SK-N-SH treated with all-trans-retinoic acid at 6 μM for 48 hours (cell line): ENCODE results near the gene ATP6V0E1.

Experiments
- ATAC-seq: fragments of 200-7000 bp; cut with Tn5 transposase; 3 replicates; pipeline ENCODE4 v1.9.1; 2020; ENCODE audit warnings: mild to moderate bottlenecking, moderate library complexity
- BACH2 ChIP-seq: fragments of 250-450 bp; sonication (Bioruptor Pico); IDR thresholded peaks from 2 replicates; pipeline ENCODE4 v1.9.0; 2021; ENCODE audit warnings: mild to moderate bottlenecking, borderline replicate concordance
- ESRRG ChIP-seq: fragments of 250-450 bp; sonication (Bioruptor Pico); IDR thresholded peaks from 2 replicates; pipeline ENCODE4 v1.6.1; 2021; ENCODE audit warnings: mild to moderate bottlenecking
- GLIS3 ChIP-seq: fragments of 250-450 bp; sonication (Bioruptor Pico); IDR thresholded peaks from 2 replicates; pipeline ENCODE4 v1.5.0; 2020; ENCODE audit warnings: mild to moderate bottlenecking, moderate library complexity
- ISL1 ChIP-seq: fragments of 250-450 bp; sonication (Bioruptor Pico); IDR thresholded peaks from 2 replicates; pipeline ENCODE4 v2.1.2; 2022; ENCODE audit warnings: mild to moderate bottlenecking, moderate library complexity
- OSR1 ChIP-seq: fragments of 250-450 bp; sonication (Bioruptor Pico); IDR thresholded peaks from 2 replicates; pipeline ENCODE4 v1.8.0; 2022; ENCODE audit warnings: moderate library complexity, mild to moderate bottlenecking, inconsistent platforms
- PATZ1 ChIP-seq: fragments of 250-450 bp; sonication (Bioruptor Pico); IDR thresholded peaks from 2 replicates; pipeline ENCODE4 v1.8.0; 2020; ENCODE audit warnings: mild to moderate bottlenecking, moderate library complexity, borderline replicate concordance
- RARB ChIP-seq: fragments of 250-450 bp; sonication (Bioruptor Pico); IDR thresholded peaks from 2 replicates; pipeline ENCODE4 v1.8.0; 2021; ENCODE audit warnings: mild to moderate bottlenecking, moderate library complexity
- SNAI2 ChIP-seq: fragments of 250-450 bp; sonication (Bioruptor Pico); IDR thresholded peaks from 2 replicates; pipeline ENCODE4 v1.5.0; 2020; ENCODE audit warnings: mild to moderate bottlenecking, moderate library complexity
- TCF4 ChIP-seq: fragments of 250-450 bp; sonication (Bioruptor Pico); IDR thresholded peaks from 2 replicates; pipeline ENCODE4 v1.8.0; 2021; ENCODE audit warnings: mild to moderate bottlenecking, moderate library complexity, borderline replicate concordance
- TOX ChIP-seq: fragments of 250-450 bp; sonication (Bioruptor Pico); IDR thresholded peaks from 2 replicates; pipeline ENCODE4 v1.8.0; 2021; ENCODE audit warnings: mild to moderate bottlenecking, moderate library complexity, borderline replicate concordance
- TSHZ2 ChIP-seq: fragments of 250-450 bp; sonication (Bioruptor Pico); IDR thresholded peaks from 2 replicates; pipeline ENCODE4 v1.5.0; 2020; ENCODE audit warnings: mild to moderate bottlenecking, moderate library complexity
- ZFP3 ChIP-seq: fragments of 250-450 bp; sonication (Bioruptor Pico); IDR thresholded peaks from 2 replicates; pipeline ENCODE4 v1.5.0; 2020; ENCODE audit warnings: mild to moderate bottlenecking, moderate library complexity
- ZFP30 ChIP-seq: fragments of 450-650 bp; formaldehyde crosslinking; IDR thresholded peaks from 2 replicates; pipeline ENCODE4 v1.5.0; 2022; ENCODE audit warnings: mild to moderate bottlenecking, moderate library complexity
- ZNF565 ChIP-seq: fragments of 450-650 bp; formaldehyde crosslinking; conservative IDR thresholded peaks from 2 replicates; pipeline ENCODE4 v1.5.0; 2020; ENCODE audit warnings: low read depth, mild to moderate bottlenecking, moderate library complexity
- ZNF70 ChIP-seq: fragments of 450-650 bp; formaldehyde crosslinking; IDR thresholded peaks from 2 replicates; pipeline ENCODE4 v1.5.0; 2020; ENCODE audit warnings: mild to moderate bottlenecking, moderate library complexity
- TF ChIP-seq, protein P1 (sequence below): fragments of 250-450 bp; sonication (Bioruptor Pico); IDR thresholded peaks from 2 replicates; pipeline ENCODE4 v1.8.0; 2021; ENCODE audit warnings: low read depth, mild to moderate bottlenecking, moderate library complexity, borderline replicate concordance
- TF ChIP-seq, protein P2 (sequence below): fragments of 250-450 bp; sonication (Bioruptor Pico); IDR thresholded peaks from 2 replicates; pipeline ENCODE4 v1.5.1; 2021; ENCODE audit warnings: mild to moderate bottlenecking, moderate library complexity

ATP6V0E1 gene

DNA sequence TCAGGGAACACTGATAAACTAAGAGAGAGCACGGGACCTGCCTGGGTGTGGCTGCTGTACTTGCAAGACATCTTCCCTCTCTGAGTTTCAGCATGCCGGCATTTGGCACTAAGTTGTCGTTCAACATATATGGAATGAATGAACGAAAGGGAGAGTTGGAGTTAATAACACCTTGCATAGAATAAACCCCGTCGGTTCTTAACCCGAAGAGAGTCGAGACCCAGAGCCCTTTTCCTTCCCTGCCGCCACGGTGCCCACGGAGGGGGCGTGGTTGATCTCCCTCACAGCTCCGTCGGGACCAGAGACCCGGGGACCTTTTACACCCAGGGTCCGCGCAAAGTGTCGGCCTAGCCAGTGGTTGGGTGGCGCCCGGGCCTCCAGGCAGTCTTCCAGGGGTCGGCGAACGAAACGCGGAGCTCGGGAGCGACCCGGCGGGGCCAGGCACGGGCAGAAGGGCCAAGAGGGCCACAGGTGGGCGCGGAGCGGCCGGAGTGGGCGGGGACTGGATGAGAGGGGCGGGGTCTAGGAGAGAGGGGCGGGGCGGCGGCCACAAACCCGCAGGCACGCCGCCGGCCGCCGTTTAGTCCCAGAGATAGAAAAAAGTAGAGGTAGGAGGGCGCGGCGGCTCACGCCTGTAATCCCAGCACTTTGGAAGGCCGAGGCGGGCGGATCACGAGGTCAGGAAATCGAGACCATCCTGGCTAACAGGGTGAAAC, 25.1 kb upstream of the ATP6V0E1 start (continued):
- TF ChIP-seq TSHZ2 (CRISPR knock-in tag) = no peak
- no peak for TF ChIP-seq TOX (CRISPR knock-in tag)
- TF ChIP-seq GLIS3 = no peak
- TF ChIP-seq ESRRG (CRISPR knock-in tag) = no peak
- TF ChIP-seq ISL1 (CRISPR knock-in tag) = no peak
- TF ChIP-seq ZFP3 (CRISPR knock-in tag) = no peak
- no peak for TF ChIP-seq TCF4 (CRISPR knock-in tag)

- no peak for TF ChIP-seq ZNF70 (CRISPR knock-in tag)
- TF ChIP-seq, all 23 proteins: peak for 0
- ATAC-seq = no peak
These were observed 23.5 kb upstream of the ATP6V0E1 start for GRCh38 chr5:172959824-172960799.

DNA sequence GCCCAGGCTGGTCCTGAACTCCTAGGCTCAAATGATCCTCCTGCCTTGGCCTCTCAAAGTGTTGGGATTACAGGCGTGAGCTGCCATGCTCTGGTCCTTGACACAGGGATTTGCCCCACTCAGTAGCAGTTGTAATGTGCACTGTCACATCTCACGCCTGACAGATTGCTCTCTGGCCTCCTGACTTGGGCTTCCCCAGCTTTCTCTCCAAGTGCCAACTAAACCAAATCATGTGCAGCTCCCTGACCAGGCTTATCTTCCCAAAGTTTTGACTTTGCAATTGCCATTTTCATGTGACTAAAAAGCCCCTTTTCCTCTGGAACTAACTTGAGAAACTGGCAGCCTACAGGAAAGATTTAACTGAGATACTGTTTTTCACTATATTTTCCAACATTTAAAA, 13.7 kb upstream of the ATP6V0E1 start:
- ATAC-seq = no peak
- no peak for TF ChIP-seq TCF4 (CRISPR knock-in tag)
- no peak for TF ChIP-seq ZNF565 (CRISPR knock-in tag)
- no peak for TF ChIP-seq TSHZ2 (CRISPR knock-in tag)
- TF ChIP-seq RARB (CRISPR knock-in tag) = no peak
- no peak for TF ChIP-seq ZFP3 (CRISPR knock-in tag)
- no peak for TF ChIP-seq PATZ1 (CRISPR knock-in tag)
- TF ChIP-seq ZFP30 (CRISPR knock-in tag) = no peak
- TF ChIP-seq, protein P1, sequence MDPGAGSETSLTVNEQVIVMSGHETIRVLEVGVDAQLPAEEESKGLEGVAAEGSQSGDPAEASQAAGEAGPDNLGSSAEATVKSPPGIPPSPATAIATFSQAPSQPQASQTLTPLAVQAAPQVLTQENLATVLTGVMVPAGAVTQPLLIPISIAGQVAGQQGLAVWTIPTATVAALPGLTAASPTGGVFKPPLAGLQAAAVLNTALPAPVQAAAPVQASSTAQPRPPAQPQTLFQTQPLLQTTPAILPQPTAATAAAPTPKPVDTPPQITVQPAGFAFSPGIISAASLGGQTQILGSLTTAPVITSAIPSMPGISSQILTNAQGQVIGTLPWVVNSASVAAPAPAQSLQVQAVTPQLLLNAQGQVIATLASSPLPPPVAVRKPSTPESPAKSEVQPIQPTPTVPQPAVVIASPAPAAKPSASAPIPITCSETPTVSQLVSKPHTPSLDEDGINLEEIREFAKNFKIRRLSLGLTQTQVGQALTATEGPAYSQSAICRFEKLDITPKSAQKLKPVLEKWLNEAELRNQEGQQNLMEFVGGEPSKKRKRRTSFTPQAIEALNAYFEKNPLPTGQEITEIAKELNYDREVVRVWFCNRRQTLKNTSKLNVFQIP (CRISPR knock-in tag) = no peak
- no peak for TF ChIP-seq BACH2
- TF ChIP-seq ZNF70 (CRISPR knock-in tag) = no peak
- TF ChIP-seq ISL1 (CRISPR knock-in tag) = no peak
- TF ChIP-seq SNAI2 (CRISPR knock-in tag) = no peak
- no peak for TF ChIP-seq OSR1 (CRISPR knock-in tag)
- TF ChIP-seq, protein P2, sequence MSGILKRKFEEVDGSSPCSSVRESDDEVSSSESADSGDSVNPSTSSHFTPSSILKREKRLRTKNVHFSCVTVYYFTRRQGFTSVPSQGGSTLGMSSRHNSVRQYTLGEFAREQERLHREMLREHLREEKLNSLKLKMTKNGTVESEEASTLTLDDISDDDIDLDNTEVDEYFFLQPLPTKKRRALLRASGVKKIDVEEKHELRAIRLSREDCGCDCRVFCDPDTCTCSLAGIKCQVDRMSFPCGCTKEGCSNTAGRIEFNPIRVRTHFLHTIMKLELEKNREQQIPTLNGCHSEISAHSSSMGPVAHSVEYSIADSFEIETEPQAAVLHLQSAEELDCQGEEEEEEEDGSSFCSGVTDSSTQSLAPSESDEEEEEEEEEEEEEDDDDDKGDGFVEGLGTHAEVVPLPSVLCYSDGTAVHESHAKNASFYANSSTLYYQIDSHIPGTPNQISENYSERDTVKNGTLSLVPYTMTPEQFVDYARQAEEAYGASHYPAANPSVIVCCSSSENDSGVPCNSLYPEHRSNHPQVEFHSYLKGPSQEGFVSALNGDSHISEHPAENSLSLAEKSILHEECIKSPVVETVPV (CRISPR knock-in tag) = no peak
